Thoracic aorta (tissue), 2 donors: ENCODE measurements around the gene DAB2IP. TPM values are rescaled to one million over a fixed set of nuclear protein-coding genes. Genes with fewer than 3 reads are reported as not detected.
A peak's percentile ranks its signal among the peaks of the same experiment; 100 is the strongest.

Experiments used
- ATAC-seq: fragments of 150-250 bp; one replicate; pipeline ENCODE4 v1.8.0; 2017; ENCODE audit warnings: low read depth; ENCODE audit not compliant: insufficient number of reproducible peaks, low FRiP score
- DNase-seq: peaks from one replicate; pipeline ENCODE4 v3.0.0-alpha.2; 2020; ENCODE audit warnings: low spot score
- H3K27ac ChIP-seq, 2 donors: fragments of 200-600 bp; sonication (generic); 1 replicate in 1 of 2; 2 replicates in 1 of 2; pipeline ENCODE4 v1.5.1; 2016; ENCODE audit warnings: mild to moderate bottlenecking in 2 of 2, moderate library complexity in 2 of 2
- H3K27me3 ChIP-seq: fragments of 200-600 bp; sonication (generic); replicated peaks from 2 replicates; pipeline ENCODE4 v1.6.0; 2016; ENCODE audit warnings: mild to moderate bottlenecking; ENCODE audit not compliant: insufficient read depth
- H3K36me3 ChIP-seq: fragments of 200-600 bp; sonication (generic); one replicate; pipeline ENCODE4 v1.5.1; 2016
- H3K4me1 ChIP-seq, 2 donors: fragments of 200-600 bp; sonication (generic); 1 replicate in 1 of 2; 2 replicates in 1 of 2; pipeline versions ENCODE4 v1.5.1 to v1.6.0; 2016; ENCODE audit warnings: low read depth in 2 of 2, mild to moderate bottlenecking in 1 of 2; ENCODE audit not compliant: control insufficient read depth in 1 of 2
- H3K4me3 ChIP-seq: fragments of 200-600 bp; sonication (generic); 2 replicates; pipeline ENCODE4 v1.5.1; 2016; ENCODE audit warnings: mild to moderate bottlenecking
- H3K9me3 ChIP-seq: fragments of 200-600 bp; sonication (generic); 2 replicates; pipeline ENCODE4 v1.5.1; 2016
- CTCF ChIP-seq: fragments of 200-600 bp; sonication (generic); IDR thresholded peaks from one replicate; pipeline ENCODE4 v1.5.1; 2019; ENCODE audit warnings: antibody characterized with exemption
- total RNA-seq, 2 donors: library from RNA; depleted of rRNA; stranded (reverse); fragments of >200 nt; gene quantifications; one replicate each; pipeline versions ENCODE4 v1.1.0 to v1.2.3, GENCODE V29; 2016

Gene DAB2IP
- total RNA-seq, 2 donors from 2014 or later = 87.4 to 104 TPM

GRCh38 chr9:121760571-121760970, 109.1 kb downstream of the DAB2IP start:
- Histone ChIP-seq H3K9me3 (no peaks in the 10 kb centered on the region), H3K27ac (no peak overlapping the region), H3K27me3 (no peaks in the 10 kb centered on the region), H3K4me3 (no peak overlapping the region), H3K4me1 (peaks cover 27 to 43% of the 10 kb centered on the region in 2 donors), H3K36me3 (peaks cover 46% of the 10 kb centered on the region)
- no peak for TF ChIP-seq CTCF
- DNase-seq (no peak), ATAC-seq (no peak)

- H3K36me3 ChIP-seq = peaks cover 59% of the 10 kb centered on the region
- peaks cover 18 to 26% of the 10 kb centered on the region in 2 donors for H3K4me1 ChIP-seq
- peak overlapping the region; percentile 0 to 36 for H3K27ac ChIP-seq
These were observed 111.7 kb downstream of the DAB2IP start for GRCh38 chr9:121763131-121763530.

GRCh38 chr9:121763561-121764370, 112.3 kb downstream of the DAB2IP start:
- DNase-seq = no peak

More at GRCh38 chr9:121763131-121763530, 111.7 kb downstream of the DAB2IP start:
- no peak for ATAC-seq
- no peak for TF ChIP-seq CTCF
- DNase-seq = no peak
- Histone ChIP-seq H3K27me3 (no peaks in the 10 kb centered on the region), H3K9me3 (no peaks in the 10 kb centered on the region), H3K4me3 (no peak overlapping the region)

GRCh38 chr9:121764371-121764730, 112.9 kb downstream of the DAB2IP start:
- no peak for TF ChIP-seq CTCF
- DNase-seq (no peak), ATAC-seq (no peak)
- peak overlapping the region; percentile 79 to 87 for H3K27ac ChIP-seq
- H3K36me3 ChIP-seq = peaks cover 59% of the 10 kb centered on the region
- H3K4me1 ChIP-seq = peaks cover 18 to 30% of the 10 kb centered on the region in 2 donors
- H3K27me3 ChIP-seq = no peaks in the 10 kb centered on the region
- H3K9me3 ChIP-seq = no peaks in the 10 kb centered on the region
- H3K4me3 ChIP-seq = no peak overlapping the region

More at GRCh38 chr9:121763561-121764370, 112.3 kb downstream of the DAB2IP start:
- ATAC-seq = no peak
- TF ChIP-seq CTCF = no peak
- peaks cover 18 to 27% of the 10 kb centered on the region in 2 donors for H3K4me1 ChIP-seq
- H3K4me3 ChIP-seq = no peak overlapping the region
- peak overlapping the region; percentile 79 to 87 for H3K27ac ChIP-seq
- H3K27me3 ChIP-seq = no peaks in the 10 kb centered on the region
- peaks cover 60% of the 10 kb centered on the region for H3K36me3 ChIP-seq
- H3K9me3 ChIP-seq = no peaks in the 10 kb centered on the region

GRCh38 chr9:121765021-121765950, 113.9 kb downstream of the DAB2IP start:
- Histone ChIP-seq H3K9me3 (no peaks in the 10 kb centered on the region), H3K36me3 (peaks cover 59% of the 10 kb centered on the region), H3K27ac (peak overlapping the region; percentile 79 to 87), H3K4me1 (peaks cover 26 to 39% of the 10 kb centered on the region in 2 donors), H3K4me3 (no peak overlapping the region), H3K27me3 (no peaks in the 10 kb centered on the region)
- TF ChIP-seq CTCF = no peak
- ATAC-seq (peak; percentile 45), DNase-seq (no peak)
